ENCODE measurements around the gene NTRK3. TPM values are rescaled to one million over a fixed set of nuclear protein-coding genes. Genes with fewer than 3 reads are reported as not detected.

NTRK3 gene
- polyA plus RNA-seq, 1 experiment, result 0.21 TPM

DNA sequence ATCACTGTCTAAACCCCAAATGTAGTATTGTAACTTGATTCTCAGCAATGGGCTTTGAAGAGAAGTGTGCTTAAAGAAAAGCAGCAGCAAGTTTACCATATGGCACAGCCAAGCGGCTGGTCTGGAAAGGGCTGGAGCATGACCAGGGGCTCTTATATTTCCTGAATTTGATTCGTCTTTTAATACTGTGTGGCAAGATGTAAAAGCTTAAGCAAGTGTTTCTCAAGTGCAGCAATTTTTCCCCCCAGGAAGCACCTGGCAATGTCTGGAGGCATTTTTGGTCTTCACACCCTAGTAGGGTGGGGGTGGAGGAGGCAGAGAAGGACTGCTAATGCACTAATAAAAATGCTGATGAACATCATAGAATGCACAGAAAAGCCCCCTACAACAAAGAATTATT is 397.9 kb downstream of the NTRK3 start:
- H3K27me3 ChIP-seq (ENCODE audit: control insufficient read depth, insufficient read depth, low read length), result no peaks in the 10 kb centered on the region
- no peak for DNase-seq (ENCODE audit: low read depth, low spot score)
- TF ChIP-seq, protein P1, sequence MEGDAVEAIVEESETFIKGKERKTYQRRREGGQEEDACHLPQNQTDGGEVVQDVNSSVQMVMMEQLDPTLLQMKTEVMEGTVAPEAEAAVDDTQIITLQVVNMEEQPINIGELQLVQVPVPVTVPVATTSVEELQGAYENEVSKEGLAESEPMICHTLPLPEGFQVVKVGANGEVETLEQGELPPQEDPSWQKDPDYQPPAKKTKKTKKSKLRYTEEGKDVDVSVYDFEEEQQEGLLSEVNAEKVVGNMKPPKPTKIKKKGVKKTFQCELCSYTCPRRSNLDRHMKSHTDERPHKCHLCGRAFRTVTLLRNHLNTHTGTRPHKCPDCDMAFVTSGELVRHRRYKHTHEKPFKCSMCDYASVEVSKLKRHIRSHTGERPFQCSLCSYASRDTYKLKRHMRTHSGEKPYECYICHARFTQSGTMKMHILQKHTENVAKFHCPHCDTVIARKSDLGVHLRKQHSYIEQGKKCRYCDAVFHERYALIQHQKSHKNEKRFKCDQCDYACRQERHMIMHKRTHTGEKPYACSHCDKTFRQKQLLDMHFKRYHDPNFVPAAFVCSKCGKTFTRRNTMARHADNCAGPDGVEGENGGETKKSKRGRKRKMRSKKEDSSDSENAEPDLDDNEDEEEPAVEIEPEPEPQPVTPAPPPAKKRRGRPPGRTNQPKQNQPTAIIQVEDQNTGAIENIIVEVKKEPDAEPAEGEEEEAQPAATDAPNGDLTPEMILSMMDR (IDR thresholded peaks at IDR 0.05; ENCODE audit: low read depth, low read length), result no peak
- no peaks in the 10 kb centered on the region for H3K9me3 ChIP-seq (ENCODE audit: control insufficient read depth, insufficient read depth, low read length)
- ChIA-PET CTCF (interaction anchor here (0.6 kb wide), 1 partner anchor 88 kb away, joined by 6 read pairs; no protein-coding TSS in a partner anchor), POLR2A (no interaction called here)
- no peak overlapping the region for H3K4me3 ChIP-seq (ENCODE audit: low read depth, low read length)
- no peak overlapping the region for H3K27ac ChIP-seq (ENCODE audit: low read depth, low read length)

DNA sequence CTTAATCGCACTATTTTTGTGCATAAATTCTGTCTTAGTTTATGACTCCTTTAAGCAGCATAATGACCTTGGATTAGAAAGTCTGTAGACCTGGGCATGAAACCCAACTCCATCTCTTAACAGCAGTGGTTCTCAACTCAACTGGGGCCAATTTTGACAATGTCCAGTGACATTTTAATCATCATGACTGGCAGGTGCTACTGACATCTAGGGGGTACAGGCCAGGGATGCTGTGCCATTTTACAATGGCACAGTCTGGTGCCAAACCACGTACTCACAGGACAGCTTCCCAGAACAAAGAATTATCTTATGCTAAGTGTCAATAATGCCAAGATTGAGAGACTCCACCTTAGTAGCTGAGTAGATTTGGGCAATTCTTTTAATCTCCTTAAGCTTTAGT is 405.0 kb downstream of the NTRK3 start:
- POLR2A ChIA-PET, result no interaction called here
- CTCF ChIA-PET, result no interaction called here
- DNase-seq (ENCODE audit: low read depth, low spot score), result no peak
- Histone ChIP-seq H3K4me3 (ENCODE audit: low read depth, low read length) (no peak overlapping the region), H3K9me3 (ENCODE audit: control insufficient read depth, insufficient read depth, low read length) (no peaks in the 10 kb centered on the region), H3K27ac (ENCODE audit: low read depth, low read length) (no peak overlapping the region), H3K27me3 (ENCODE audit: control insufficient read depth, insufficient read depth, low read length) (no peaks in the 10 kb centered on the region)
- TF ChIP-seq, protein P1 (IDR thresholded peaks at IDR 0.05; ENCODE audit: low read depth, low read length), result no peak

DNA sequence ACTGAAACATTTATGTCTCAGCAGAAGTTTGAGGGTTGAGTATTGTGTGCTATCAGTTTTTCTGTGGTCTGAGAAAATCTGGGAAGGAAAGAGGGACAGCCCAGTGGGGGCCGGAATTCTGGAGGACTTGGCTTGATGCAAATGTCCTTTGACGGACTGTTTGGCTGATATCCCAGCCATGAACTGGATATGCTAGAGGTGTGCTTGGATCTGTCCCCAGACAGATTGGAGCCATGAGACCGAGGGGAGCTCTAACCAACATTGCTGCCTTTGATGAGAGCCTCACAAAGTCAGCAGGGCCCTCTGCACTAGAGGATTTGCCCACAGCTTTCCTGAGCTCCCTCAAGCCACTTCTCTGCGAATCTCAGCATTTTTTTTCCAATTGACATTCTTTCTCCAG is 405.6 kb downstream of the NTRK3 start:
- Histone ChIP-seq H3K27me3 (ENCODE audit: control insufficient read depth, insufficient read depth, low read length) (no peaks in the 10 kb centered on the region), H3K9me3 (ENCODE audit: control insufficient read depth, insufficient read depth, low read length) (no peaks in the 10 kb centered on the region), H3K4me3 (ENCODE audit: low read depth, low read length) (no peak overlapping the region), H3K27ac (ENCODE audit: low read depth, low read length) (no peak overlapping the region)
- no peak for DNase-seq (ENCODE audit: low read depth, low spot score)
- ChIA-PET CTCF (interaction anchor here (0.6 to 1.5 kb wide), 3 partner anchors 24 to 516 kb away, joined by 3 read pairs; no protein-coding TSS in a partner anchor), POLR2A (no interaction called here)
- TF ChIP-seq, protein P1 (IDR thresholded peaks at IDR 0.05; ENCODE audit: low read depth, low read length), result no peak

DNA sequence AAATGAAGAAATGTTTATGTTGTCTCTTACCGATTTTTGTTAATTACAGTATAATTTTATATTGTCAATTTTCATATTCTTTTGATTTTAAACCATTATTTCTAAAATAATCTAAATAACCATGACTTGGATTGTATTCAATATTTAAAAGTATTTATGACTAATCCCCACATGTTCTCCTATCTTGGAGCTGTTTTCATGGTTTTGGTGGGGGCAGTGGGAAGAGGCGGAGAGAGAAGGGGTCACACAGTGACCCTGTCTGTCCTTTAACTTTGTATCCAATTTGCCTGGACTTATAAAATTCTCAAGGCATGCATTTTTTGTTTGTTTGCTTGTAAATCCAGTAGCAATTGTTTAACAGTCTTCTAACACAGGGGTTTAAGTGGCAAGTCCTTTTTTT is 407.4 kb downstream of the NTRK3 start:
- CTCF ChIA-PET, result interaction anchor here (1.5 kb wide), 1 partner anchor 26 kb away, joined by 3 read pairs; no protein-coding TSS in a partner anchor

DNA sequence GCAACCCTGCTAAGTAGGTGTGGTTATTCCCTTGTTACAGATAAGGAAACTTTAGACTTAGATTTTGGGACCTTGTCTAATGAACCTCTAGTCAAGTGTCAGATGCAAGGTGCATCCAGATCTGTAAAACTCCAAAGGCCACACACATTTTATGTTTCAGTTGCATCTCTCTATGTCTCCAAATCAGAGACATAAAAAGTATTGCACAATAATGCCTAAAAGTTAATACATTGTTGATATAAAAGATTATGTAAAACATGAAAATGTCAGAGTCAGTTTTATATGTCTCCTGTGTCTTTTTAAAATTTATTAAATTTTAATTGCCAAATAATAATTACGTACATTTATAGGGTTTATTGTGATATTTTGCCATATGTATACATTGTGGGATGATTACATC is 408.5 kb downstream of the NTRK3 start:
- TF ChIP-seq, protein P1 (IDR thresholded peaks at IDR 0.05; ENCODE audit: low read depth, low read length), result no peak
- DNase-seq (ENCODE audit: low read depth, low spot score), result no peak
- Histone ChIP-seq H3K27ac (ENCODE audit: low read depth, low read length) (no peak overlapping the region), H3K27me3 (ENCODE audit: control insufficient read depth, insufficient read depth, low read length) (peaks cover 3% of the 10 kb centered on the region), H3K9me3 (ENCODE audit: control insufficient read depth, insufficient read depth, low read length) (no peaks in the 10 kb centered on the region), H3K4me3 (ENCODE audit: low read depth, low read length) (no peak overlapping the region)
- ChIA-PET CTCF (interaction anchor here (0.6 kb wide), 1 partner anchor 13 kb away, joined by 3 read pairs; no protein-coding TSS in a partner anchor), POLR2A (no interaction called here)

More for the DNA sequence above, 407.4 kb downstream of the NTRK3 start:
- TF ChIP-seq, protein P1 (IDR thresholded peaks at IDR 0.05; ENCODE audit: low read depth, low read length), result no peak
- Histone ChIP-seq H3K9me3 (ENCODE audit: control insufficient read depth, insufficient read depth, low read length) (no peaks in the 10 kb centered on the region), H3K4me3 (ENCODE audit: low read depth, low read length) (no peak overlapping the region), H3K27ac (ENCODE audit: low read depth, low read length) (no peak overlapping the region), H3K27me3 (ENCODE audit: control insufficient read depth, insufficient read depth, low read length) (peaks cover 3% of the 10 kb centered on the region)
- no peak for DNase-seq (ENCODE audit: low read depth, low spot score)
- POLR2A ChIA-PET, result no interaction called here

All from AG04450 (cell line).